Ovary (tissue), 3 donors: Measurements from ENCODE around the gene STH.
"Not testable (repeated sequence)": the region's sequence is repeated elsewhere in the genome, so short reads cannot be mapped to it uniquely, and the experiment has no call there.

Source experiments
- CTCF ChIP-seq, 3 donors: fragments of 450-650 bp in 2 of 3; fragments of 200-600 bp in 1 of 3; IDR thresholded peaks; one replicate each; pipeline versions ENCODE4 v1.5.1 to v1.8.0; 2016 to 2022; ENCODE audit warnings: antibody characterized with exemption in 3 of 3, mild to moderate bottlenecking in 1 of 3
- EP300 ChIP-seq: sonication (generic); formaldehyde crosslinking; IDR thresholded peaks from one replicate; pipeline ENCODE4 v1.6.1; 2017; ENCODE audit warnings: antibody characterized with exemption
- POLR2A ChIP-seq: fragments of 450-650 bp; IDR thresholded peaks from one replicate; pipeline ENCODE4 v1.6.1; 2017; ENCODE audit warnings: antibody characterized with exemption, mild to moderate bottlenecking, moderate library complexity
- donor health status: DM: no; HTN: no; CAD: no.

DNA sequence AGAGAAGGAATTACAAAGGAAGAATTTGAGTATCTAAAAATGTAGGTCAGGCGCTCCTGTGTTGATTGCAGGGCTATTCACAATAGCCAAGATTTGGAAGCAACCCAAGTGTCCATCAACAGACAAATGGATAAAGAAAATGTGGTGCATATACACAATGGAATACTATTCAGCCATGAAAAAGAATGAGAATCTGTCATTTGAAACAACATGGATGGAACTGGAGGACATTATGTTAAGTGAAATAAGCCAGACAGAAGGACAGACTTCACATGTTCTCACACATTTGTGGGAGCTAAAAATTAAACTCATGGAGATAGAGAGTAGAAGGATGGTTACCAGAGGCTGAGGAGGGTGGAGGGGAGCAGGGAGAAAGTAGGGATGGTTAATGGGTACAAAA, 7.0 kb downstream of the STH start:
- TF ChIP-seq CTCF (IDR thresholded peaks at IDR 0.05); EP300; POLR2A: not testable (repeated sequence)
